ENCODE results near the gene PDE8A.

GRCh38 chr15:85014932-85015331, 33.3 kb downstream of the PDE8A start:
- no peak for TF ChIP-seq CTCF (conservative IDR thresholded peaks at IDR 0.05; ENCODE audit: low read depth, low read length)
- no peak for TF ChIP-seq EZH2 (IDR thresholded peaks at IDR 0.05; ENCODE audit: low read length, unreplicated experiment)

Measured in PC-3 (cell line).